ENCODE measurements around the gene ADCY4.

DNA sequence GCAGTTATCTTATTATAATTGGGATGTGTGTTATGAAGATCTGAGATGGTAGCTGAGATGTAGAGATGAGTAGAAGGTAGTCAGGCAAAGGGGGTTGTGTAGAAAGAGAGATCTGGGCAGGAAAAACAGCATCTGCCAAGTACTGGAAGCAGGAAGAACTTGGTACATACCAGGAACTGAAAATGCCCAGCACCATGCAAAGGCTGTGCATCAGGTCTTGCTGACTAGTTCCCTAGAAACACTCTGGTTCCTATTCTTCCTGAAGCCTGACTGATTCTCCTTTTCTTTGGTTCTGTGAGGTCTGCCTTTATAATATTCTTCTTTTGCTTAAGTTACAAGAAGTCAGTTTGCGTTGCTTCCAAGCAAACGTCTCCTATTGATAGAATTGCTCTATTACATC lies 26.5 kb upstream of the ADCY4 start:
- no peak for TF ChIP-seq POLR2AphosphoS5 (IDR thresholded peaks at IDR 0.05; ENCODE audit: low read depth, low read length)
- no peak for TF ChIP-seq ZNF274 (IDR thresholded peaks at IDR 0.05; ENCODE audit: borderline replicate concordance, extremely low read depth, low read length)
- TF ChIP-seq, protein P1, sequence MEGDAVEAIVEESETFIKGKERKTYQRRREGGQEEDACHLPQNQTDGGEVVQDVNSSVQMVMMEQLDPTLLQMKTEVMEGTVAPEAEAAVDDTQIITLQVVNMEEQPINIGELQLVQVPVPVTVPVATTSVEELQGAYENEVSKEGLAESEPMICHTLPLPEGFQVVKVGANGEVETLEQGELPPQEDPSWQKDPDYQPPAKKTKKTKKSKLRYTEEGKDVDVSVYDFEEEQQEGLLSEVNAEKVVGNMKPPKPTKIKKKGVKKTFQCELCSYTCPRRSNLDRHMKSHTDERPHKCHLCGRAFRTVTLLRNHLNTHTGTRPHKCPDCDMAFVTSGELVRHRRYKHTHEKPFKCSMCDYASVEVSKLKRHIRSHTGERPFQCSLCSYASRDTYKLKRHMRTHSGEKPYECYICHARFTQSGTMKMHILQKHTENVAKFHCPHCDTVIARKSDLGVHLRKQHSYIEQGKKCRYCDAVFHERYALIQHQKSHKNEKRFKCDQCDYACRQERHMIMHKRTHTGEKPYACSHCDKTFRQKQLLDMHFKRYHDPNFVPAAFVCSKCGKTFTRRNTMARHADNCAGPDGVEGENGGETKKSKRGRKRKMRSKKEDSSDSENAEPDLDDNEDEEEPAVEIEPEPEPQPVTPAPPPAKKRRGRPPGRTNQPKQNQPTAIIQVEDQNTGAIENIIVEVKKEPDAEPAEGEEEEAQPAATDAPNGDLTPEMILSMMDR (IDR thresholded peaks at IDR 0.05; ENCODE audit: control extremely low read depth in 1 of 3, insufficient read depth in 1 of 3, low read depth in 1 of 3, low read length in 3 of 3) = no peak
